ENCODE data around the gene TWF2.
A peak's percentile ranks its signal among the peaks of the same experiment; 100 is the strongest.
"Not testable (repeated sequence)": the region's sequence is repeated elsewhere in the genome, so short reads cannot be mapped to it uniquely, and the experiment has no call there.

TWF2 gene

DNA sequence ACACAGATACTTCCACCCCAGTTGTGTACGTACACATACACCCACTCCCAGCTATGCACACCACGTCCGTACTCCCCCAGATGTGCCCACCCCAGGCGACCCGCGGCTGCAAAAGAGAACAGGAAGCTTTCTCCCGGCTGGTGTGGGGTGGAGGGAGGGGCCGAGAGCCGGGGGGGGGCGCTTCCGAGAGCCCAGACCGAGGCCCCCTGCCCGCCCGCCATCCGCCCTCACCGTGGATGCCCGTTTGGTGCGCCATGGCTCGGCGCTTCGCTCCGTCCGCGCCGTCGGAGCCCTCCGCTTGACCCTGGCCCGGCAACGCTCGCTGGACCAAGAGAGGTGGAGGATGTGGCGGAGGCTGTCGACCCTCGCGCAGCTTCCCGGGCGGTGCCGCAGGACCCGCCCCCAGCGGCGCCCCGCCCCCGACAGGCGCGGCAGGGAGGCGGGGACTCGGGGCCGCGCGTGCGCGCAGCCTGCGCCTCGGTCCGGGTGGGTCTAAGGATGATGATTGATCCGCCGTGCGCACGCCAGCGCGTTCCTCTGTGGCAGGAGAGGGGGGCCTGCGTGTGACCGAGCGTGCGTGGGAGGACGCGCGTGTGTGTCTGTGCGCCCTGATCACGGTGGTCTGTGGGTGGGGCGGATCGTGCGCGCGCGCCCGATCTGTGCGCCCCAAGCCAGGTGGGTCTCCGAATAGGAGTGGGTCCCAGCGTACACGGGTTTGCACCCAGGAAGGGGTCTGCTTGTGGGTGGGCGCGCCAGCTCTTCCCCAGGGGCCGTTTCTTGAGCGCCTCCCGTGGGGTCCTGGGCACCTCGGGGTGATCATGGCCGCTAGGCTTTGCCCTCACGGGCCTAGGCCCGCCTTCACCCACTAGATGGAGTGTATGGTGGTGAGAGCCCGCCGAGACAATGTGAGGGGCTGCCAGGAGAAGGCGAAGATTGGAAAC lies at the start of gene TWF2:
Gene TWF2, minus strand, starts transcription at position 398 of the 941 bp plus-strand sequence. Its CDS starts 142 bp downstream, at position 256.
- peak; percentile 86 for DNase-seq

DNA sequence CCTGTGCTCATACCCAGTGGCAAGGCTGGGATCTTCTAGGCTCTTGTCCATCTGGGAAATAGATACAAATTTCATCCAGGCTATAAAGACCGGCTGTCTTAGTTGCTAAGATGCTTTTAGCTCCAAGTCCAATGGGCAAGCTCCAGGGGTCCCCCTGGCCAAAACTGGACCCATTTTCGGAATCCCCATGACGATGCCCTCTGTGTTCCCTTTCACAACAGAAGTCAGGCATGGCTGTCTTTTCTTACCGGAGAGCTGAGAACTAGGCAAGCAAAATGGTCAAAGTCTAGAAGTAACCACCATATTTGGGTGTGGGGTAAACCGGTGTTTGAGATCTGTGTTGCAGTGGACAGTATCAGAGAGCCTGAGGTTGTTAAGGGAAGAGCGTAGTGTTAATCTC lies 49.7 kb upstream of the TWF2 start:
- no peak for DNase-seq

DNA sequence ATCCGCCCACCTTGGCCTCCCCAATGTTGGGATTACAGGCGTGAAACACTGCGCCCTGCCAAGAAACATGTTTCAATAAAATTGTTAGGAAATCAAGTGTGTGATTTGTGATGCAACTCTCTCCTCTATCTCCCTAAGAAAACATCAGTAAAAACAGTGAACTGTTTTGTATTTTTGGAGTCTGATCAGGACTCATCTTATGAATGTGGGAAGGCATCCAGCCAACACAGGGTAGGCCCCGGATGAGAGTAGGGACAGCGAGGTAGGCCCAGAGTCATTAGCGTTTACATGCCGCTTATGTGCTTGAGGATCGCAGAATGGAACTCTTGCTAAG lies 47.8 kb upstream of the TWF2 start:
- DNase-seq: no peak

- DNase-seq: not testable (repeated sequence)
Observed at GRCh38 chr3:52284051-52284450, 45.1 kb upstream of the TWF2 start.

GRCh38 chr3:52283306-52283705 lies 44.3 kb upstream of the TWF2 start:
- DNase-seq: no peak

DNA sequence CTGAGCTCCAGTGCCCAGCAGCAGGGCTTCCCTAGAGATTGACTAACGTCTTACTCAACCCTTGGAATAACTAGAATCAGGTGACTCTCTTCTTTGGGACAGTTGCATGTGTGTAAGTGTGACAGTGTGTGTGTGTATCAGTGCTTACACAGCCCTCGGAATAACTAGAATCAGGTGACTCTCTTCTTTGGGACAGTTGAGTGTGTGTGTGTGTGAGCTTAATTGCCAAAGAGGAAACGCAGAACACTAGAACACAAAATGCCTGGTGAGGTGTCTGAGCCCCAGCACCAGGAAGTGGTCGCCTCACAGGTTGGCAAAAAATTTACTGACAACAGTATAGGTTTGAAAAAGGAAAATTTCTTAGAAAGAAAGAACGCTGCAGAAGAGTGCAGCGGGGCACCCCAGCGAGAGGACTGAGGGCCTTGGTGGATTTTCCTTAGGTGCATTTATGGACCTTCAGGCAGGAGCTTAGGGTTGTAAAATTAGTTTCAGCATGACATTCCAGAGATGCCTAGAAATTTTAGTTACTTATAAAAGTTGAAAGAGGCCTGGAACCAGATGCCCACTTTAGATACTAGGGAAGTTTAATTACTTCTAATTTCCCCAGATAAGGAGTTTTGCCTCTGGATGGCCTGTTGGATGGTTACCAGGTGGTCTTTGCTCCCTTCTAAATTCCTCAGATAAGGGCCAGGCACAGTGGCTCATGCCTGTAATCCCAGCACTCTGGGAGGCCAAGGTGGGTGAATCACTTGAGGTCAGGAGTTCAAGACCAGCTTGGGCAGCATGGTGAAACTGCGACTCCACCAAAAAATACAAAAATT lies 43.2 kb upstream of the TWF2 start:
- DNase-seq: no peak

- no peak for DNase-seq
Observed at GRCh38 chr3:52280050-52280461, 41.1 kb upstream of the TWF2 start.

DNA sequence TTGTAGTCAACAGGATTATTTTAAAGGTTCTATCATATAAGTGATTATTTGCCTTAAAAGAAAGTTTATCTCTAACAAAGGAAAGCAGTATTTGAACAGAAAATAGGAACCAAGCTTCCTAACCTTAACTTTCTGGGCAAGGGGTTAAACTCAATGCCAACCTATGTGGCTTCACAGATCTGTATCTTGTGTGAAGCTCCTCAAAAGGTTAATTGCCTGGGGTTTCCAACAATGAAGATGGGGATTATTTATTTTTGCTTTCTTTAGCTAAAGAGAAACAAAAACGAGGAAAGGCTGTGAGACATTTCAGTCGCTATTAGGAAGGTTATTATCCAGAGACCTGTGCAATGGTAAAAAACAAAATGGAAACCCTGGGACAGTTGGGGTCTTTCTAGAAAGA lies 40.6 kb upstream of the TWF2 start:
- no peak for DNase-seq

- DNase-seq: peak; percentile 99
Observed at GRCh38 chr3:52278510-52279069, 39.6 kb upstream of the TWF2 start, which contains the start of gene WDR82. Gene WDR82 (minus strand): TSS chr3:52278649. CDS start chr3:52278361, 288 bp downstream.

GRCh38 chr3:52277972-52278509 lies 39.1 kb upstream of the TWF2 start:
- peak; percentile 64 for DNase-seq

DNA sequence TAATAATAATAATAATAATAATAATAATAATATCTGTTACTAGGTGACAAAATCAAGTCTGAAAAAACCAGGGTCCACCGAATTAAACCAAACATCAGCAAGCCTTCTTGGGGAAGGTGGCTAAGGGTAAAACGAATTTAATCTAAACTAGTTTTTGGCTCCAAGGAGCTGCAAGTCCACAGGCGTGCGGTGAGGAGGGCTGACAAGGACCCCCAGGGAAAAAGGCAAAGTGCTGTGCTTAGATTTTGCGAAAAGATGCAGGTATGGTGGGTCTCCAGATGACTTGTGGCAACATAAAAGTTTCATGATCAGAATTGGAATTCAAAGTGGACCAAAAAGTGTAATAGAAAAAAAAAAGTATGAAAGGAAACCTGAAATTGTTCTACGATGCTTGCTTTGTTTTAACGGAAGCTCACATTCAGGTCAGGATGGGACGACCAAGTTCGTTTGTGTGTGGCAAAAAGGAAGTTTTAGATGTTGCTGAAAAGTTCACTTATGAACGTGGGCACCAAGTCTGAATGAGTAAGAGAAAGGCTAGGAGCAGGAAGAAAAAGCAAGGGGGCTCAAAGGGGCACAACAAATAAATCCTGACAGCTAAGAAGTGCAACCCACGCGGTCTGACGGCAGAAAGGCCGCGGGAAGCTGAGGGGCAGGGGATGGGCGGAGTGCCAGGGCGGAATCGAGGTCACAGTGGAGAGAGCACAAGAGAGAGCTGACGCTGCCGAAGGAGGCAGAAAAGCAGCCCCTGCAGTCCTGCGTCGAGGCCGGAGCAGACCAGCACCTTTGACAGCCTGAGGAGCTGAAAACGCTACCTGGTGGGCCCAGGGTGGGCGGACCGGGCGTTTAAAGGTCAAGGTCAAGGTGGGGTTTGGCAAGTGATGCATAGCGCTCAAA lies 38.4 kb upstream of the TWF2 start:
- DNase-seq: peak; percentile 73

DNA sequence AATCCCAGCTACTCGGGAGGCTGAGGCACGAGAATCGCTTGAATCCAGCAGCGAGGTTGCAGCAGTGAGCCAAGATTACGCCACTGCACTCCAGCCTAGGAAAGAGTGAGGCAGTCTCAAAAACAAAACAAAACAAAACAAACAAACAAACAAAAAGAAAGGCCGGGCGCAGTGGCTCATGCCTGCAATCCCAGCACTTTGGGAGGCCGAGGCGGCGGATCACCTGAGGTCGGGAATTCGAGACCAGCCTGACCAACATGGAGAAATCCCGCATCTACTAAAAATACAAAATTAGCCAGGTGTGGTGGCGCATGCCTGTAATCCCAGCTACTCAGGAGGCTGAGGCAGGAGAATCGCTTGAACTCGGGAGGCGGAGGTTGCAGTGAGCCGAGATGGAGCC lies 35.8 kb upstream of the TWF2 start:
- not testable (repeated sequence) for DNase-seq

DNA sequence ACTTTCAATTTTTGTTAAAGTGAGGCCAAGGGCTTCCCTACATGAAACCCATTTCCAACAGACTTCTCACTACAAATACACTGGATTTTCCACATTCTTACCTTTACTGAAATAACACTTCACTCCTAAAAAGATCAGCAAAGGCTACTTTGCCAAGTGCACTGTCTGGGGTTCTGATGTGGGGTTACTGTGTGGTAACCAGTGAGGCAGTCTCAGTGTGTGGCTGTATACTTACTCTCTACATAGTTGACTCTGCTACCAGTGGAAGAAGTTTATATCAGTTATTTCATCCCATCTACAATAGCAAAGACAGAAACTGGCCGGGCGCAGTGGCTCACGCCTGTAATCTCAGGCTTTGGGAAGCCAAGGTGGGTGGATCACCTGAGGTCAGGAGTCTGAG lies 33.9 kb upstream of the TWF2 start:
- no peak for DNase-seq

DNA sequence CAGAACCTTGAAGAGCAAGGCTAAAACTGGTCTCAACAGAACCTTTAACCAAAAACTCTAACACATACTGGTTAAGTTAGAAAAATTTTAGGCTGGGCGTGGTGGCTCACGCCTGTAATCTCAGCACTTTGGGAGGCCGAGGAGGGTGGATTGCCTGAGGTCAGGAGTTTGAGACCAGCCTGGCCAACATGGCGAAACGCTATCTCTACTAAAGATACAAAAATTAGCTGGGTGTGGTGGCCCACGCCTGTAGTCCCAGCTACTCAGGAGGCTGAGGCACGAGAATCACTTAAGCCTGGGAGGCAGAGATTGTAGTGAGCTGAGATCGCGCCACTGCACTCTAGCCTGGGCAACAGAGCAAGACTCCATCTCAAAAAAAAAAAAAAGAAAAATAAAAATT lies 33.2 kb upstream of the TWF2 start:
- DNase-seq: not testable (repeated sequence)

GRCh38 chr3:52270252-52270754 lies 31.3 kb upstream of the TWF2 start:
- DNase-seq: no peak

DNA sequence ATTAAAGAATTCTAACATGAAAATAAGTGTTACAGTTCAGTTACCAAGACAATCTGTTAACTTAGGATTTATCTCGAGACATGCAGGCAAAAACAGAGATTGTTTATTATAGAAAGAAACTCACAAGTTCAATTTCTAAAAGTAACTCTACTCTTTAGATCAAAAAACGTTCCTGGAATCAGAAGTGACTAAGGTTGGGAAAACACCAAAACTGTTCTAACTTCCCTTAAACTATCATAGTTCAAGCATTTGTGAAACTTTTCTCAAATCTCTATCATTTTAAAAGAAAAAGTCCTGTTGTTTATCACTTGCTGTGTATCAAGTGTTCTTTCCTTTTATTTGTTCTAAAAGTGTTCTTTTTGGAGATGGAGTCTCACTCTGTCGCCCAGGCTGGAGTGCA lies 30.8 kb upstream of the TWF2 start:
- no peak for DNase-seq

DNA sequence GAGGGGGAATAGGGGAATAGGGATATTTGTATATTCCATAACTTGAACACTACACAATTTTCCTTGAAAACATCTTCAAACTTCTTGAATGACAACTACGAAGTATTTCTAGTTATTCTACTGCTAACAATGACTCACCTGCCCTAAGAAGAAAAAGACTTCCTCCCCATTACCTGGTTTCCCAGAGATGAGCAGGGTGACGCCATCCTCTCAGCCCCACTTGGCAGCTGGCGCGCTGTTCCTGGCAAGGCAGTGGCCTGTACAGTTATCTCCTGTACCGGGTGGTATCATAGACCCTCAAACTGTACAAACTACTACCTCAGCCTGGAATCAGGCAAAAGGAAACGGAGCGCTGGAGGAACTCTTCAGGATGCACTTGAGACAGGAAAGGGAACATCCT lies 29.1 kb upstream of the TWF2 start:
- DNase-seq: peak; percentile 46

- no peak for DNase-seq
Observed at GRCh38 chr3:52265387-52265786, 26.4 kb upstream of the TWF2 start.

DNA sequence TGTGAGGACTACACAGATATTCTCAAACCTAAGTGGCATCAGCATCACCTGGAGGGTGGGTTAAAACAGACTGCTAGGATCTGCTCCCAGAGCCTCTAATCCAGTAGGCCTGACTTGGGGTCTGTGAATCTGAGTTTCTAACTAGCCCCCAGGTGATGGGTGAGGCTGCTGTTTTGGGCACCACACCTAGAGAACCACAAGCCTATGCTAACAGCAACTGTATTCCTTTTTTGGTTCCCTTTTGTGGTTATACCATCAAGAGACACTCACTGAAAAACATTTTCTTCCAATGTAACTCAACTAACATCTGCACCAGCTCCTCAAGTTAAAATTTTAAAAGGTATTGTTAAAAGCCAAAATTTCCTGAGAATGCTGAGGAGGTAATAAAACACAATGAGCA lies 23.5 kb upstream of the TWF2 start:
- DNase-seq: no peak

- no peak for DNase-seq
Observed at GRCh38 chr3:52259448-52259847, 20.5 kb upstream of the TWF2 start.

- DNase-seq: no peak
Observed at GRCh38 chr3:52259035-52259434, 20.1 kb upstream of the TWF2 start.

DNA sequence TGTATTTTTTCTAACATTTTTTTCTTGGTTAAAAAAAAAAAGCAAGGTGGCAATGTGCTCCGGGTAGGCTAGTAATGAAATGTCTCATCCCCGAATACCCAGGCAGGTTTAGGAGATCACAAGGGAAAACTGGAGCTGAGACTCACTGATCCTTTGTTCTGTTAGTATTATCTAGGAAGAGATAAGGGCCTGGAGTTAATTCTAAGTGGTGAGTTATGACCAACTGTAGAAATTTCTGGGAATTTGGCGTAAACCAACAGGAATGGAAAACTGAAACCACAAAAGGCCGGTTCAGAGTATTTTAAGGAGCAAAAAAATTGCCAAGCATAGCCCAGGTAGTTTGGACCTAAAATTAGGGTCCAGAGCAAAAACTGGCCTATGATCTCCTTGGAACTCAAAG lies 19.0 kb upstream of the TWF2 start:
- no peak for DNase-seq

Measured in stimulated activated CD4-positive, alpha-beta T cell treated with anti-CD3 and anti-CD28 coated beads, Interleukin-12 subunit alpha, Interleukin-12 subunit beta, amount 100 ng/mL, for 4 hours (primary cell).